Cardiac fibroblast (primary cell): Measurements from ENCODE around the gene CRPPA.
A peak's percentile ranks its signal among the peaks of the same experiment; 100 is the strongest.

Experiments used
- DNase-seq, 2 donors: peaks; one replicate each; pipeline versions ENCODE4 v3.0.0 to v3.0.0-alpha.2; 2010; ENCODE audit warnings: low read depth in 2 of 2
- H3K4me3 ChIP-seq, 2 donors: replicated peaks in 1 of 2; 1 replicate in 1 of 2; 2 replicates in 1 of 2; pipeline ENCODE4 v1.5.1; 2011; ENCODE audit warnings: low read depth in 2 of 2, low read length in 2 of 2, mild to moderate bottlenecking in 2 of 2, moderate library complexity in 1 of 2
- TF ChIP-seq, protein P1 (sequence below): IDR thresholded peaks from one replicate; pipeline ENCODE4 v1.5.1; 2011; ENCODE audit warnings: low read depth, mild to moderate bottlenecking, low read length, inconsistent platforms

CRPPA gene

DNA sequence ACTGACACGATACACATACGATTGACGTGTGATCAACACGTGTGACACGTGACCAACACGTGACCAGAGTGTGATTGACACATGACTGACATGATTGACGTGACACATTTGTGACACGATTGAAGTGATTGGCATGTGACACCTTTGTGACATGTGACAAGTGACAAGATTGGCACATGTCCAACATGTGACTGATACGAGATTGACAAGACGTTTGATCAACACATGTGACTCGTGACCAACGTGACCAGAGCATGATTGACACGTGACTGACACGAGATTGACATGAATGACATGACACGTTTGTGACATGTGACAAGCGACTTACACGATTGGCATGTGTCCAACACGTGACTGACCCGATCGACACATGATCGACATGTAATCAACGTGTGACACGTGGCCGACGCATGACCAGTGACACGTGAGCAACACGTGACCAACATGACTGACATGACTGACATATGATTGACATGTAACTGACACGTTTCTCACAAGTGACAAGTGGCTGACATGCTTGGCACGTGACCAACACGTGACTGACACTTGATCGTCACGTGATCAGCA is 22.0 kb downstream of the CRPPA start:
- H3K4me3 ChIP-seq = no peak overlapping the region
- DNase-seq = peak in 1 of 2 donors; percentile 31
- TF ChIP-seq, protein P1, sequence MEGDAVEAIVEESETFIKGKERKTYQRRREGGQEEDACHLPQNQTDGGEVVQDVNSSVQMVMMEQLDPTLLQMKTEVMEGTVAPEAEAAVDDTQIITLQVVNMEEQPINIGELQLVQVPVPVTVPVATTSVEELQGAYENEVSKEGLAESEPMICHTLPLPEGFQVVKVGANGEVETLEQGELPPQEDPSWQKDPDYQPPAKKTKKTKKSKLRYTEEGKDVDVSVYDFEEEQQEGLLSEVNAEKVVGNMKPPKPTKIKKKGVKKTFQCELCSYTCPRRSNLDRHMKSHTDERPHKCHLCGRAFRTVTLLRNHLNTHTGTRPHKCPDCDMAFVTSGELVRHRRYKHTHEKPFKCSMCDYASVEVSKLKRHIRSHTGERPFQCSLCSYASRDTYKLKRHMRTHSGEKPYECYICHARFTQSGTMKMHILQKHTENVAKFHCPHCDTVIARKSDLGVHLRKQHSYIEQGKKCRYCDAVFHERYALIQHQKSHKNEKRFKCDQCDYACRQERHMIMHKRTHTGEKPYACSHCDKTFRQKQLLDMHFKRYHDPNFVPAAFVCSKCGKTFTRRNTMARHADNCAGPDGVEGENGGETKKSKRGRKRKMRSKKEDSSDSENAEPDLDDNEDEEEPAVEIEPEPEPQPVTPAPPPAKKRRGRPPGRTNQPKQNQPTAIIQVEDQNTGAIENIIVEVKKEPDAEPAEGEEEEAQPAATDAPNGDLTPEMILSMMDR = no peak

DNA sequence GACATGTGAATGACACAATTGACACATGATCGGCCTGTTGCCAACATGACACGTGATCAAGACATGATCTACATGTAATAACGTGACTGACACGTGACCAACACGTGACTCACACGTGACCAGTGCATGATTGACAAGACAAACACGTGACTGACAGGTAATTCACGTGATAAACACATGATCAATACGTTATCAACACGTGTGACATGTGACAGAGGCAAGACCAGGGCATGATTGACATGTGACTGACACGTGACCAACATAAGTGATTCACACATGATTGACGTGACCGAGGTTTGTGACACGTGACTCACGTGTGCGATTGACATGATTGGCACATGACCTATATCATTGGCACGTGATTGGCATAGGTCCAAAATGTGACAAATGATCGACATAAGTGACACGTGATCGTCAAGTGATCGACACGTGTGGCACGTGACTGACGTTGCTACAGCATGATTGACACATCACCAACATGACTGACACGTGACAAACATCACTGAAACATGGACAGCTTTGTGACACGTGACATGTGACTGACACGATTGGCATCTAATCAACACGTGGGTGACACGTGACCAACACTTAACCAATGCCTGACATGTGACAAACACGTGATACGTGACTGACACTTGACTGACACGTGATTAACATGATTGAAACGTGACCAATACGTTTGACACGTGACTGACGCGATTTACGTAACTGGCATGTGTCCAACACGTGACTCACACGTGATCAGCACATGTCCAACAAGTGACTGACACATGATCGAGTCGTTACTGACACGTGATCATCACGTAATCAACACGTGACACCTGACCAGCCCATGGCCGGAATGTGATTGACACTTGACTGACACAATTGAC is 23.0 kb downstream of the CRPPA start:
- TF ChIP-seq, protein P1 = no peak
- no peak overlapping the region for H3K4me3 ChIP-seq
- peak in 1 of 2 donors; percentile 26 for DNase-seq

DNA sequence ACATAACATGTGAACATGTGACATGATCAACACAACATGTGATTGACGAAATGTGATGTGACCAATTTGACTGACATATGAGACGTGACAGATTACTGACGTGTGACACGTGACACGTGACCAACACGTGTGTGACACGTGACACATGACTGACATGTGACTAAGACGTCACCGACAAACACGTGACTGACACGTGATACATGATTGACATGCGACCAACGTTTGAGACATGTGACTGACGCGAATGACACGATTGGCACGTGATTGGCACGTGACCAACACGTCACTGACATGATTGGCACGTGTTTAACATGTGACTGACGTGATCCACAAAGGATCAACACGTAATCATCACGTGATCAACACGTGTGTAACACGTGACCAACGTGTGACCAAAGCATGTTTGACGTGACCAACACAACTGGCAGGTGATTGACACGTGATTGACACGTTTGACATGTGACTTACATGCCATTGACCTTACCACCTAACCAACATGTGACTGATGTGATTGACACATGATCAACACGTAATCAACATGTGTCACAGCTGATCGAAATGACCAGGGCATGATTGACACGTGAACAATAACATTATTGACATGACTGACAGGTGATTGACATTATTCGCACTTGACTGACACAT is 23.7 kb downstream of the CRPPA start:
- H3K4me3 ChIP-seq = no peak overlapping the region
- no peak for DNase-seq
- TF ChIP-seq, protein P1 = no peak

DNA sequence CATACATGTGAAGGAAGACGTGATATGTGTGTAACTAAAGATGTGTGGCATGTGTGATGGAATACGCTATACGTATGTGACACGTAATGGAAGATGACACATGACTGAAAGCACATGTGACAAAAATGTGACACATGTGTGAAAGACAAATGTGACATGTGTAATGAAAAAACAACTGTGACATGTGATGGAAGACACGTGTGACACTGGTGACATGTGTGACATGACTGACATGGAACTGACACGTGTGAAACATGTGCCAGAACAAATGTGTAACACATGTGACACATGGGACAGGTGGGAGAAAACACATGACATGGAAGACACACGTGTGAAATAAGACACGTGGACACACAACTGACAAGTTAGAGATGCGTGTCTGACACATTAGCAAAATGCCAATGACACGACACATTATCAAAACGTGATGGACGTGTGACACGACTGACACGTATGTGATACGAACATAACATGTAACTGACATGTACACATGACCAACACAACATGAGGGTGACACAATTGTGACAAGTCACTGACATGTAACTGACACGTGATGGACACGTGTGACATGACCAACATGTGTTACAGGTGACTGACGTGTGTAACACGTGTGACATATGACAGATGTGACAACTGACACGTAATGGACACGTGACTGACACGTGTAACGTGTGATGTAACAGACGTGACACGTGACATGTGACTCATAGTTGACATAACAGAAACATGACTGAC is 24.4 kb downstream of the CRPPA start:
- H3K4me3 ChIP-seq = no peak overlapping the region
- TF ChIP-seq, protein P1 = no peak
- no peak for DNase-seq

DNA sequence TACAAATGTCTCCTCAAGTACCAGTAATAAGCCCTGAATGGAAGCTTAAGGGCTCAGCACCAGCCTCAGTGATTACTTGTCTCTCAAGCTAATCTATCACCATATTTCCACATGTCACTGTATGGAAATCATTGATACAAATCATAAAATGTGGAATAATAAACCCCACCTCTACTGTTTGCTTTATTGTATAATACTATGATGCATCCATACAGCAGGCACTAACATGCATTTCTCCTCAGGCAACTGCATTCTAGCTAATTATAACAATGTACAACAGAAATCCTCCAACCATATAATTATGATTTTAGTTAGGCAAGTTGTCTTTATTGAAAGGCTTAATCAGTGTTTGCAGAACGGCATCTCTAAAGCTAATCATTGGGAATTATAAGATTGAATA is 26.2 kb downstream of the CRPPA start:
- no peak overlapping the region for H3K4me3 ChIP-seq
- TF ChIP-seq, protein P1 = no peak
- DNase-seq = no peak

DNA sequence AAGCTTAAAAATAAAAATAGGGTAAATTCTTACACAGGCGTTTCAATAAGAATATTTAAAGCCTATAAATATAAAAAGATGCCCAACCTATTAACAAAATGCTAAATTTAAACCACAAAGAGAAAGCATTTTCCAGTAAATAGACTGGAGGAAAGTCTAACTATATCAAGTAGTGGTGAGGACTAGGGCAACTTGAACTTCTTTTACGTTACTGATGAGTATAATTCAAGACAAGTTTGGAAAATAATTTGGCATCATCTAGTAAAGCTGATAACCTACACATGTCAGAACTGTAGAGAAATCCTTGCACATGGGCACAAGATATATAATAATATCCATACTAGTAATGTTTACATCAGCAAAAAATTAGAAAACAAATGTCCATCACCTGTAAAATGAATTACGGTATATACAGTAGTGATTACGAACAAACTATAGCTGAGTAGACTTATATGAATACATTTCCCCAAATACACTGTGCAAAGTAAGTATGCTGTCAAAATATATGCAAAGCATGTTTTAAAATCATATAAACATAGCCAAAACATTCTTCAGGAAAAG is 27.4 kb downstream of the CRPPA start:
- H3K4me3 ChIP-seq = no peak overlapping the region
- TF ChIP-seq, protein P1 = no peak
- DNase-seq = no peak
